H1 (cell line): ENCODE measurements around the gene CEBPZ. TPM values are rescaled to one million over a fixed set of nuclear protein-coding genes. Genes with fewer than 3 reads are reported as not detected.

Source experiments
- CTCF ChIA-PET: fragments of 300-600 bp; sonication (Branson Sonifier 250); formaldehyde crosslinking; loops from one replicate; lab custom pipeline; 2021; ENCODE audit not compliant: partially characterized antibody; lab: Charles Lee
- POLR2A ChIA-PET: fragments of 300-600 bp; sonication (Branson Sonifier 250); formaldehyde crosslinking; loops from one replicate; lab custom pipeline; 2021; ENCODE audit warnings: inconsistent platforms; ENCODE audit not compliant: partially characterized antibody; lab: Charles Lee
- DNase-seq, 2 experiments: peaks; one replicate each; pipeline versions ENCODE4 v3.0.0 to v3.0.0-alpha.2; 2010 to 2022; ENCODE audit warnings: low spot score in 2 of 2, low read depth in 1 of 2, mixed read lengths in 1 of 2
- FAIRE-seq: peaks from 2 replicates; lab custom pipeline; 2011; peaks lifted over from hg19 to GRCh38; lab: Jason Lieb, UNC
- H2AFZ ChIP-seq: 2 replicates; pipeline ENCODE4 v1.8.1; 2012; ENCODE audit warnings: low read length, inconsistent platforms
- H2AK5ac ChIP-seq: 2 replicates; pipeline ENCODE4 v1.6.1; 2013; ENCODE audit warnings: low read depth, low read length
- H2BK120ac ChIP-seq: replicated peaks from 2 replicates; pipeline ENCODE3; 2013; ENCODE audit warnings: low read depth, low read length, inconsistent platforms
- H2BK12ac ChIP-seq: 2 replicates; pipeline ENCODE4 v1.6.1; 2013; ENCODE audit warnings: low read depth, low read length
- H2BK15ac ChIP-seq: 2 replicates; pipeline ENCODE4 v1.6.1; 2013; ENCODE audit warnings: low read length
- H2BK20ac ChIP-seq: 2 replicates; pipeline ENCODE4 v1.6.1; 2013; ENCODE audit warnings: low read length
- H2BK5ac ChIP-seq: 2 replicates; pipeline ENCODE4 v1.6.1; 2013; ENCODE audit warnings: low read depth, low read length
- H3K14ac ChIP-seq: 2 replicates; pipeline ENCODE4 v1.6.1; 2013; ENCODE audit warnings: inconsistent platforms; ENCODE audit not compliant: insufficient read length
- H3K18ac ChIP-seq: 2 replicates; pipeline ENCODE4 v1.6.1; 2013; ENCODE audit warnings: low read length; ENCODE audit errors: extremely low read depth
- H3K23ac ChIP-seq: 2 replicates; pipeline ENCODE4 v1.6.1; 2013; ENCODE audit warnings: inconsistent platforms; ENCODE audit not compliant: insufficient read length
- H3K23me2 ChIP-seq: 2 replicates; pipeline ENCODE4 v1.6.1; 2013; ENCODE audit warnings: low read depth, low read length
- H3K27ac ChIP-seq: 2 replicates; pipeline ENCODE4 v1.6.1; 2011; ENCODE audit warnings: low read depth, low read length, inconsistent platforms
- H3K27me3 ChIP-seq, 4 experiments: replicated peaks in 1 of 4; 1 replicate in 1 of 4; 2 replicates in 3 of 4; pipeline versions ENCODE4 v1.6.1 to v1.8.1; 2011 to 2013; ENCODE audit warnings: low read length in 3 of 4, mild to moderate bottlenecking in 3 of 4, inconsistent platforms in 2 of 4, mixed read lengths in 2 of 4, moderate library complexity in 1 of 4; ENCODE audit not compliant: control insufficient read depth in 3 of 4, insufficient read depth in 3 of 4; ENCODE audit errors: extremely low read depth in 1 of 4
- H3K36me3 ChIP-seq, 4 experiments: 2 replicates each; pipeline versions ENCODE4 v1.6.1 to v1.8.1; 2011 to 2013; ENCODE audit warnings: mild to moderate bottlenecking in 4 of 4, low read length in 3 of 4, moderate library complexity in 2 of 4, control low read depth in 1 of 4, inconsistent platforms in 1 of 4; ENCODE audit not compliant: insufficient read depth in 4 of 4, control insufficient read depth in 2 of 4
- H3K4ac ChIP-seq: replicated peaks from 2 replicates; pipeline ENCODE3; 2013; ENCODE audit warnings: low read length, low read depth, mixed read lengths, inconsistent platforms; ENCODE audit not compliant: insufficient read length
- H3K4me1 ChIP-seq, 4 experiments: replicated peaks in 1 of 4; 1 replicate in 1 of 4; 2 replicates in 3 of 4; pipeline versions ENCODE4 v1.6.1 to v1.8.1; 2011 to 2013; ENCODE audit warnings: low read length in 3 of 4, inconsistent platforms in 2 of 4, mixed read lengths in 1 of 4; ENCODE audit not compliant: insufficient read depth in 4 of 4, control insufficient read depth in 3 of 4
- H3K4me2 ChIP-seq, 2 experiments: 2 replicates each; pipeline versions ENCODE4 v1.6.1 to v1.8.1; 2011 to 2013; ENCODE audit warnings: low read depth in 2 of 2, low read length in 2 of 2, control low read depth in 1 of 2, inconsistent platforms in 1 of 2, mild to moderate bottlenecking in 1 of 2; ENCODE audit not compliant: insufficient read depth in 1 of 2
- H3K4me3 ChIP-seq, 4 experiments: fragments of 200-600, 300-600 bp in 1 of 4; sonication (generic), shearing (Covaris generic), sonication (Bioruptor Twin) in 1 of 4; 2 replicates each; pipeline versions ENCODE4 v1.5.1 to v1.8.1; 2011 to 2016; ENCODE audit warnings: low read length in 4 of 4, low read depth in 3 of 4, control low read depth in 2 of 4, inconsistent platforms in 2 of 4, mild to moderate bottlenecking in 2 of 4, mixed read lengths in 1 of 4, moderate library complexity in 1 of 4; ENCODE audit not compliant: insufficient read depth in 2 of 4; ENCODE audit errors: extremely low read depth in 1 of 4
- H3K56ac ChIP-seq: replicated peaks from 2 replicates; pipeline ENCODE3; 2013; ENCODE audit warnings: low read depth, mild to moderate bottlenecking, mixed read lengths, low read length, inconsistent platforms; ENCODE audit not compliant: insufficient read length
- H3K79me1 ChIP-seq: 2 replicates; pipeline ENCODE4 v1.6.1; 2013; ENCODE audit warnings: low read depth, low read length, control low read depth
- H3K79me2 ChIP-seq, 2 experiments: 2 replicates each; pipeline versions ENCODE4 v1.6.1 to v1.8.1; 2012 to 2013; ENCODE audit warnings: low read length in 2 of 2, mild to moderate bottlenecking in 2 of 2, inconsistent platforms in 1 of 2; ENCODE audit not compliant: insufficient read depth in 2 of 2, control insufficient read depth in 1 of 2
- H3K9ac ChIP-seq, 4 experiments: replicated peaks in 1 of 4; 1 replicate in 1 of 4; 2 replicates in 3 of 4; pipeline versions ENCODE4 v1.6.1 to v1.8.1; 2011 to 2013; ENCODE audit warnings: low read depth in 3 of 4, low read length in 3 of 4, control low read depth in 2 of 4, mild to moderate bottlenecking in 2 of 4, moderate library complexity in 2 of 4, inconsistent platforms in 1 of 4; ENCODE audit errors: extremely low read depth in 1 of 4
- H3K9me3 ChIP-seq, 2 experiments: 2 replicates each; pipeline versions ENCODE4 v1.6.1 to v1.8.1; 2012 to 2013; ENCODE audit warnings: mild to moderate bottlenecking in 2 of 2, moderate library complexity in 2 of 2, control low read depth in 1 of 2, inconsistent platforms in 1 of 2, low read depth in 1 of 2, low read length in 1 of 2, mixed read lengths in 1 of 2; ENCODE audit not compliant: insufficient read depth in 2 of 2
- H4K20me1 ChIP-seq, 2 experiments: replicated peaks in 1 of 2; 2 replicates each; pipeline versions ENCODE3 to v1.8.1; 2011 to 2013; ENCODE audit warnings: inconsistent platforms in 2 of 2, low read length in 2 of 2, mild to moderate bottlenecking in 1 of 2; ENCODE audit not compliant: insufficient read depth in 2 of 2, control insufficient read depth in 1 of 2
- H4K5ac ChIP-seq: 2 replicates; pipeline ENCODE4 v1.6.1; 2013; ENCODE audit warnings: low read length, low read depth, mixed read lengths, inconsistent platforms; ENCODE audit not compliant: insufficient read length
- H4K8ac ChIP-seq: 2 replicates; pipeline ENCODE4 v1.8.0; 2013; ENCODE audit warnings: mild to moderate bottlenecking, moderate library complexity, low read length, inconsistent platforms; ENCODE audit not compliant: insufficient read depth; ENCODE audit errors: extremely low read depth
- H4K91ac ChIP-seq: replicated peaks from 2 replicates; pipeline ENCODE3; 2013; ENCODE audit warnings: low read length, mixed read lengths, inconsistent platforms; ENCODE audit not compliant: insufficient read length
- TBP ChIP-seq: IDR thresholded peaks from 2 replicates; pipeline ENCODE4 v1.6.1; 2011; ENCODE audit warnings: low read depth, low read length, improper control_type of control experiment
- TEAD4 ChIP-seq: IDR thresholded peaks from 2 replicates; pipeline ENCODE4 v1.6.1; 2012; ENCODE audit warnings: low read depth, low read length, inconsistent platforms, mixed read lengths
- ZNF274 ChIP-seq: IDR thresholded peaks from 2 replicates; pipeline ENCODE4 v1.7.0; 2012; ENCODE audit warnings: low read length, borderline replicate concordance; ENCODE audit errors: extremely low read depth
- polyA plus RNA-seq, 7 experiments: library from polyadenylated mRNA; depleted of rRNA in 3 of 7; stranded (reverse) in 5 of 7; unstranded in 2 of 7; fragments of >200 nt in 5 of 7; fragments of 200-250 nt in 2 of 7; gene quantifications; 1 replicate in 5 of 7; 2 replicates in 1 of 7; 4 replicates in 1 of 7; pipeline versions ENCODE4 v1.2.1 to v1.2.3, GENCODE V29; 2011 to 2013; ENCODE audit warnings: missing spikeins in 2 of 7, mixed read lengths in 2 of 7
- total RNA-seq: library from RNA; stranded (reverse); fragmentation: NEBNext Ultra II Directional; extraction: Animal tissue kit (Norgen Biotek cat#: 25700); gene quantifications from 2 replicates; pipeline ENCODE4 v1.2.1, GENCODE V29; 2021
- TF ChIP-seq, protein P1 (sequence below): IDR thresholded peaks from 2 replicates; pipeline ENCODE4 v1.6.1; 2011; ENCODE audit warnings: low read depth, mild to moderate bottlenecking, low read length; ENCODE audit not compliant: insufficient read depth
- TF ChIP-seq, protein P2 (sequence below), 3 experiments: IDR thresholded peaks; 1 replicate in 2 of 3; 2 replicates in 1 of 3; pipeline versions ENCODE4 v1.5.1 to v1.6.1; 2011; ENCODE audit warnings: low read length in 3 of 3, mild to moderate bottlenecking in 3 of 3, inconsistent platforms in 2 of 3, low read depth in 1 of 3, moderate library complexity in 1 of 3; ENCODE audit not compliant: insufficient read depth in 1 of 3; ENCODE audit errors: control extremely low read depth in 1 of 3

CEBPZ gene
- total and polyA plus RNA-seq, 2 of the 8 experiments (the other 6 are each of a cell fraction or from before 2014, with no cell fraction given): 19.1 to 201 TPM

DNA sequence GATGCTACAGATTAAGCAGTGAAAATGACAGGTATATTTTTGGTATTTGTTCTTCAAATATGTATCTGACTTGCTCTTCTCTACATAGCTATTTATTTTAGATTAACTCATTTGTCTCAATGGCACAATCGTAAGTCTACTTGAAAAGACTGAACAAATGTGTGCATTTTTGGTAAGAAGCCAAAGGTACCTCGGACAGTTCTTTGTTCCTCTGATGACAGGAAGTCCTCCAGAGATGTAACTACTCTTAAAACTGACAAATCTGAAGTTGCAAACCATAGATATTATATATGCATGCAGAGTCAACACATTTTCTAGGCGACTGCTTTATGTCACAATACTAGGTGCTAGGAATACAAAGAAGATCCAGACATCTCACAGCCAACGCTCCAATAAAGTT, 36.7 kb upstream of the CEBPZ start (continued):
- TF ChIP-seq TEAD4: no peak

DNA sequence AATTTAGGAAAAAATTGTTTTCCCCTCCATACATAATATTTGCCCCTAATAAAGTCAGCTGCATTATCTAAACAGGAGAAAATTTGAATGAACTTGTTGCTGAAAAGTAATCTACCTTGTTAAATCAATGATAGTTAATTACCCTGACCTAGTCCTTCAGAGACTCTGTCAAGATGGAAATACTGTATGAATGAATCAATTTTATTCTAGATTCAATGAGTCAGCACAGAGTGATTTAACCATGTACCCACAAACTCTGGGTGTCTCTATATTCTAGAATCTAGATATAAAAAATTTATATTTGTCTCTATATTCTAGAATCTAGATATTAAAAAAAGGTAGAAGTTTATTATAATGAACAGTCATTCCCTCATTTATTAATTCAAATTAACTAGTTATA, 36.3 kb upstream of the CEBPZ start:
- Histone ChIP-seq H2AFZ (no peak overlapping the region), H2BK15ac (no peak overlapping the region), H4K91ac (no peak overlapping the region), H3K4me1 (peaks cover 0 to 8% (median 3%) of the 10 kb centered on the region in 4 experiments; a peak in 4 of 7 replicates), H3K9me3 (no peaks in the 10 kb centered on the region), H4K8ac (no peak overlapping the region), H3K79me2 (no peaks in the 10 kb centered on the region), H3K27ac (no peak overlapping the region), H3K23ac (no peak overlapping the region), H3K18ac (no peak overlapping the region), H2BK5ac (no peak overlapping the region), H3K23me2 (no peaks in the 10 kb centered on the region), H3K4ac (no peak overlapping the region), H3K79me1 (no peaks in the 10 kb centered on the region), H2AK5ac (no peak overlapping the region), H2BK120ac (no peak overlapping the region), H3K14ac (no peak overlapping the region), H2BK12ac (no peak overlapping the region), H4K5ac (no peak overlapping the region), H3K4me3 (no peak overlapping the region), H2BK20ac (no peak overlapping the region), H3K4me2 (no peak overlapping the region), H3K9ac (no peak overlapping the region), H3K36me3 (peaks cover 6 to 45% (median 21%) of the 10 kb centered on the region in 4 experiments; a peak in 7 of 8 replicates), H4K20me1 (no peaks in the 10 kb centered on the region), H3K27me3 (no peaks in the 10 kb centered on the region), H3K56ac (no peak overlapping the region)
- DNase-seq (no peak), FAIRE-seq (no peak)
- ChIA-PET POLR2A (interaction anchor here (2.3 kb wide), 1 partner anchor 10 kb away, joined by 9 read pairs; no protein-coding TSS in a partner anchor), CTCF (interaction anchor here (1.5 kb wide), 1 partner anchor 99 kb away, joined by 3 read pairs; no protein-coding TSS in a partner anchor)
- TF ChIP-seq, protein P1, sequence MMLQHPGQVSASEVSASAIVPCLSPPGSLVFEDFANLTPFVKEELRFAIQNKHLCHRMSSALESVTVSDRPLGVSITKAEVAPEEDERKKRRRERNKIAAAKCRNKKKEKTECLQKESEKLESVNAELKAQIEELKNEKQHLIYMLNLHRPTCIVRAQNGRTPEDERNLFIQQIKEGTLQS: no peak
- TF ChIP-seq, protein P2, sequence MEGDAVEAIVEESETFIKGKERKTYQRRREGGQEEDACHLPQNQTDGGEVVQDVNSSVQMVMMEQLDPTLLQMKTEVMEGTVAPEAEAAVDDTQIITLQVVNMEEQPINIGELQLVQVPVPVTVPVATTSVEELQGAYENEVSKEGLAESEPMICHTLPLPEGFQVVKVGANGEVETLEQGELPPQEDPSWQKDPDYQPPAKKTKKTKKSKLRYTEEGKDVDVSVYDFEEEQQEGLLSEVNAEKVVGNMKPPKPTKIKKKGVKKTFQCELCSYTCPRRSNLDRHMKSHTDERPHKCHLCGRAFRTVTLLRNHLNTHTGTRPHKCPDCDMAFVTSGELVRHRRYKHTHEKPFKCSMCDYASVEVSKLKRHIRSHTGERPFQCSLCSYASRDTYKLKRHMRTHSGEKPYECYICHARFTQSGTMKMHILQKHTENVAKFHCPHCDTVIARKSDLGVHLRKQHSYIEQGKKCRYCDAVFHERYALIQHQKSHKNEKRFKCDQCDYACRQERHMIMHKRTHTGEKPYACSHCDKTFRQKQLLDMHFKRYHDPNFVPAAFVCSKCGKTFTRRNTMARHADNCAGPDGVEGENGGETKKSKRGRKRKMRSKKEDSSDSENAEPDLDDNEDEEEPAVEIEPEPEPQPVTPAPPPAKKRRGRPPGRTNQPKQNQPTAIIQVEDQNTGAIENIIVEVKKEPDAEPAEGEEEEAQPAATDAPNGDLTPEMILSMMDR (IDR thresholded peaks at IDR 0.05; ENCODE audit: control extremely low read depth in 1 of 3, insufficient read depth in 1 of 3, low read depth in 1 of 3, low read length in 3 of 3): no peak
- TF ChIP-seq TBP: no peak
- no peak for TF ChIP-seq ZNF274
